Hepatocyte (in vitro differentiated cells): ENCODE measurements around the gene PTPRO. TPM values are rescaled to one million over a fixed set of nuclear protein-coding genes. Genes with fewer than 3 reads are reported as not detected.

Experiments
- DNase-seq: peaks from one replicate; pipeline ENCODE4 v3.0.0-alpha.2; 2016; ENCODE audit warnings: low spot score
- H2AFZ ChIP-seq: fragments of 200-600 bp; sonication (generic); 2 replicates; pipeline ENCODE4 v1.6.0; 2016; ENCODE audit warnings: antibody characterized with exemption, mild to moderate bottlenecking
- H3K27ac ChIP-seq: fragments of 200-600 bp; sonication (generic); 2 replicates; pipeline ENCODE4 v1.5.1; 2016; ENCODE audit warnings: mild to moderate bottlenecking
- H3K27me3 ChIP-seq: fragments of 200-600 bp; sonication (generic); 2 replicates; pipeline ENCODE4 v1.6.1; 2016
- H3K36me3 ChIP-seq: fragments of 200-600 bp; sonication (generic); replicated peaks from 2 replicates; pipeline ENCODE4 v1.5.1; 2016; ENCODE audit warnings: low read depth; ENCODE audit not compliant: insufficient read depth
- H3K4me1 ChIP-seq: fragments of 200-600 bp; sonication (generic); 2 replicates; pipeline ENCODE4 v1.5.1; 2016; ENCODE audit warnings: mild to moderate bottlenecking, moderate library complexity; ENCODE audit not compliant: insufficient read depth
- H3K4me2 ChIP-seq: fragments of 200-600 bp; sonication (generic); 2 replicates; pipeline ENCODE4 v1.6.0; 2016
- H3K4me3 ChIP-seq: fragments of 200-600 bp; sonication (generic); 2 replicates; pipeline ENCODE4 v1.5.1; 2016; ENCODE audit warnings: mild to moderate bottlenecking
- H3K79me2 ChIP-seq: fragments of 200-600 bp; sonication (generic); 2 replicates; pipeline ENCODE4 v1.6.0; 2017; ENCODE audit warnings: mild to moderate bottlenecking
- H3K9me2 ChIP-seq: fragments of 200-600 bp; sonication (generic); replicated peaks from 2 replicates; pipeline ENCODE4 v1.6.0; 2017; ENCODE audit warnings: mild to moderate bottlenecking; ENCODE audit not compliant: insufficient read depth
- H3K9me3 ChIP-seq: fragments of 200-600 bp; sonication (generic); 2 replicates; pipeline ENCODE4 v1.5.1; 2016; ENCODE audit warnings: low read depth, mild to moderate bottlenecking
- H4K20me1 ChIP-seq: fragments of 200-600 bp; sonication (generic); 2 replicates; pipeline ENCODE4 v1.6.0; 2016; ENCODE audit warnings: mild to moderate bottlenecking; ENCODE audit not compliant: insufficient read depth, poor library complexity, severe bottlenecking
- CTCF ChIP-seq: fragments of 200-600 bp; sonication (generic); IDR thresholded peaks from 2 replicates; pipeline ENCODE4 v1.5.1; 2016; ENCODE audit warnings: antibody characterized with exemption, mild to moderate bottlenecking; ENCODE audit not compliant: poor library complexity
- EZH2 ChIP-seq: fragments of 200-600 bp; sonication (generic); IDR thresholded peaks from 2 replicates; pipeline ENCODE4 v1.6.1; 2016; ENCODE audit warnings: antibody characterized with exemption, mild to moderate bottlenecking, borderline replicate concordance
- EZH2phosphoT487 ChIP-seq: fragments of 200-600 bp; sonication (generic); IDR thresholded peaks from one replicate; pipeline ENCODE4 v1.6.1; 2018; ENCODE audit warnings: antibody characterized with exemption, mild to moderate bottlenecking, low read depth, moderate library complexity; ENCODE audit not compliant: unreplicated experiment, severe bottlenecking
- WGBS: methylation state at CpG from one replicate; pipeline ENCODE4 v1.1.6; 2016; ENCODE audit warnings: low lambda C conversion rate; ENCODE audit errors: missing lambda C conversion rate; 5-methylcytosine and 5-hydroxymethylcytosine counted together
- polyA plus RNA-seq: library from polyadenylated mRNA; unstranded; fragments of >200 nt; fragmentation: Nextera tagmentation; extraction: Ambion mirVana; gene quantifications from 2 replicates; pipeline ENCODE4 v1.2.1, GENCODE V29; 2016
- total RNA-seq: library from RNA; depleted of rRNA; stranded (reverse); fragments of >200 nt; gene quantifications from 2 replicates; pipeline ENCODE4 v1.2.3, GENCODE V29; 2014

The PTPRO gene
- total and polyA plus RNA-seq, 2 experiments from 2014 or later: 0.60 to 0.65 TPM

DNA sequence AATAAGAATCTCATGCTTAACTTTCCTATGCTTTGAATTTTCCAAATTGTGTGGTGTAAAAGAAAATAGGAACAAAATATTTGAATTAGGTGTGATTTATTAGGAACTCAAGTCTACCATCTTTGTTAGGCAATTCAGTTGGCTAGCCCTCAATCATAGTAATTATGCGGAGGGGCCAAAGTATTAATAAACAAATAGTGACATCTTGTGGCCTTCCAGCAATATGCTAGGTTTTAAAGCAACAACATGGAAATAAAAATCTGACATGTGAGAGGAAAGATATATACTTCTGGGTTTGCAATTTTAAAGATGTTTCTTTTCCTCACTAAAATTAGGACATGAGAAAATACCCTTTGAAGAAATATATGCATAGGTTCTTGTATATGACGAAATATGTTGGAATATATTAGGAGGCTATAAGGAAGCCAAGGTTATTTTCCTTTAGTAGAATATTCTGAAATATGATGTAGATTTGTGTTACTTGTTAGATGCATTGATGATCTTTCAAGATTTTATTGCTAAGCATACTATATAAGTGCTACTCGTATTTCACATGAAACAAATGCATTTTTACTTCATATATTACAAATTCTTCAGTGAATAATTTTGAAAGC, 200.4 kb downstream of the PTPRO start:
- H3K36me3 ChIP-seq: no peaks in the 10 kb centered on the region
- TF ChIP-seq CTCF (peak; percentile 68), EZH2 (no peak)
- no peaks in the 10 kb centered on the region for H3K9me3 ChIP-seq
- peaks cover 3% of the 10 kb centered on the region for H3K27me3 ChIP-seq
- no peak overlapping the region for H3K4me2 ChIP-seq
- peak; percentile 58 for DNase-seq
- no peak overlapping the region for H3K27ac ChIP-seq
- WGBS: 22% methylated on average over 3 of the region's 3 CpGs
- no peaks in the 10 kb centered on the region for H3K9me2 ChIP-seq
- H3K4me1 ChIP-seq: no peaks in the 10 kb centered on the region
- H3K79me2 ChIP-seq: no peaks in the 10 kb centered on the region
- no peak overlapping the region for H2AFZ ChIP-seq
- no peak overlapping the region for H3K4me3 ChIP-seq
- H4K20me1 ChIP-seq: no peaks in the 10 kb centered on the region

DNA sequence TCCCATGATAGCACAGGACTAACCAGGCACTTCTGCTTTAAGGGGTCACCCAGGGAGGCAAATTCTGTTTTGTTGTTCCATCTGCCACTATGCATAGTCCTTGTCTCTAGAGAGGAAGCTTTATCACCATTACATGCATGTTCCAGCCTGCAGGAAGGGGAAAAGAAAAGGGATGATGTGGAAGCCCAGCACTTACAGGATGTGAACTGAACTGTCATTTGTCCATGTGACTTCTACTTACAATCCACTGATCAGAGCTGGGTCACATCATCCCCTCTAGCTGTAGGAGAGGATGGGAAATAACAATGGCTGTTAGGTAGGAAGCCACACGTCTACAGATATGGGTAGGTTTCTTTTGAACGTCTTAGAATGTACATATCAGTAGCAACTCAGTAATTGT, 203.1 kb downstream of the PTPRO start:
- 70% methylated on average over 2 of the region's 2 CpGs for WGBS
- Histone ChIP-seq H3K27ac (no peak overlapping the region), H3K27me3 (peaks cover under 1% of the 10 kb centered on the region), H3K4me1 (no peaks in the 10 kb centered on the region), H3K79me2 (no peaks in the 10 kb centered on the region), H4K20me1 (no peaks in the 10 kb centered on the region), H3K4me2 (no peak overlapping the region), H3K36me3 (no peaks in the 10 kb centered on the region), H3K9me3 (no peaks in the 10 kb centered on the region), H3K9me2 (no peaks in the 10 kb centered on the region), H3K4me3 (no peak overlapping the region), H2AFZ (no peak overlapping the region)
- no peak for DNase-seq
- TF ChIP-seq EZH2phosphoT487 (no peak), EZH2 (no peak), CTCF (no peak)

DNA sequence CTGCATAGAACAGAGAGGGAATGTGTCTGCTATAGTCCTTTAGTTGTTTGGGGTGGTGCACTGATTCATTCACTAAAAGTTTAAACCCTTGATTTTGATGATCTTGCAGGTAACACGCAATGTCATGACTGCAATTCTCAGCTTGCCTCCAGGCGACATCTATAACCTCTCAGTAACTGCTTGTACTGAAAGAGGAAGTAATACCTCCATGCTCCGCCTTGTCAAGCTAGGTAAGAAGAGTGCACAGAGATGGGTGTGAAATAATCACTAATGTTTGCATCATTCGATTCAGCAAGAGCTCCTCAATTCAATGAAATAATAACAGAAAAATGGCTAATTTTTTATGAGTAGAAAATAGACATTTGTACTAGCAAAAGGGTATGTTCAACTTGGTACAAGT, 203.7 kb downstream of the PTPRO start:
- H3K4me3 ChIP-seq: no peak overlapping the region
- no peaks in the 10 kb centered on the region for H3K27me3 ChIP-seq
- WGBS: 94% methylated on average over 4 of the region's 4 CpGs
- no peak for DNase-seq
- H3K4me2 ChIP-seq: no peak overlapping the region
- H2AFZ ChIP-seq: no peak overlapping the region
- H3K27ac ChIP-seq: no peak overlapping the region
- no peak for TF ChIP-seq CTCF
- TF ChIP-seq EZH2: no peak
- no peak for TF ChIP-seq EZH2phosphoT487
- H3K9me3 ChIP-seq: no peaks in the 10 kb centered on the region
- no peaks in the 10 kb centered on the region for H3K9me2 ChIP-seq
- no peaks in the 10 kb centered on the region for H3K36me3 ChIP-seq
- no peaks in the 10 kb centered on the region for H3K4me1 ChIP-seq
- no peaks in the 10 kb centered on the region for H3K79me2 ChIP-seq
- H4K20me1 ChIP-seq: no peaks in the 10 kb centered on the region
